Natural killer cell treated with Interleukin-12 subunit alpha and Interleukin-12 subunit beta and Interleukin-15 and Interleukin-18, amount 100 ng/mL, for 72 hours (primary cell): ENCODE results near the gene SDF2L1. TPM values are rescaled to one million over a fixed set of nuclear protein-coding genes. Genes with fewer than 3 reads are reported as not detected.

ENCODE experiments used
- ATAC-seq, 2 donors: fragments of 150-1000 bp; cut with Tn5 transposase in 1 of 2; sonication (Bioruptor Pico), chemical (Tn5 transposase) in 1 of 2; 2 replicates each; pipeline ENCODE4 v1.10.0; 2021
- DNase-seq: peaks from one replicate; pipeline ENCODE4 v3.0.0; 2022; ENCODE audit warnings: low spot score
- H3K27ac Mint-ChIP-seq, 2 donors: 1 replicate in 1 of 2; 2 replicates in 1 of 2; pipeline ENCODE4 v1.8.0; 2022; ENCODE audit warnings: mixed read lengths in 2 of 2, mild to moderate bottlenecking in 1 of 2, moderate library complexity in 1 of 2
- H3K27me3 Mint-ChIP-seq, 2 donors: 1 replicate in 1 of 2; 2 replicates in 1 of 2; pipeline ENCODE4 v1.8.0; 2022; ENCODE audit warnings: mixed read lengths in 2 of 2
- H3K36me3 Mint-ChIP-seq: one replicate; pipeline ENCODE4 v1.8.0; 2022; ENCODE audit warnings: mixed read lengths
- H3K4me1 Mint-ChIP-seq, 2 donors: 1 replicate in 1 of 2; 2 replicates in 1 of 2; pipeline ENCODE4 v1.8.0; 2022; ENCODE audit warnings: low read depth in 2 of 2, mixed read lengths in 2 of 2, mild to moderate bottlenecking in 1 of 2
- H3K4me3 Mint-ChIP-seq: one replicate; pipeline ENCODE4 v1.8.0; 2022; ENCODE audit warnings: mixed read lengths
- H3K9me3 Mint-ChIP-seq: 2 replicates; pipeline ENCODE4 v1.8.0; 2022; ENCODE audit warnings: mixed read lengths
- total RNA-seq, 2 donors: library from RNA; stranded (reverse); gene quantifications; one replicate each; pipeline ENCODE4 v1.2.3, GENCODE V29; 2022

SDF2L1 gene
- total RNA-seq, 2 donors from 2014 or later, result 102 to 127 TPM

- Mint-ChIP-seq H3K9me3 (no peaks in the 10 kb centered on the region), H3K4me1 (peaks cover 25 to 49% of the 10 kb centered on the region in 2 donors)
Measured at GRCh38 chr22:21626073-21626734, 15.9 kb upstream of the SDF2L1 start.

GRCh38 chr22:21626735-21627469 lies 15.2 kb upstream of the SDF2L1 start:
- Mint-ChIP-seq H3K4me1 (peaks cover 25 to 49% of the 10 kb centered on the region in 2 donors), H3K4me3 (peak overlapping the region; percentile 86), H3K27me3 (no peaks in the 10 kb centered on the region), H3K27ac (peak overlapping the region; percentile 58 to 60), H3K36me3 (no peaks in the 10 kb centered on the region), H3K9me3 (no peaks in the 10 kb centered on the region)
- ATAC-seq (no peak), DNase-seq (peak; percentile 35)

More at GRCh38 chr22:21626073-21626734, 15.9 kb upstream of the SDF2L1 start:
- DNase-seq, result peak; percentile 18
- Mint-ChIP-seq H3K4me3 (peak overlapping the region; percentile 48), H3K36me3 (no peaks in the 10 kb centered on the region), H3K27me3 (no peaks in the 10 kb centered on the region), H3K27ac (peak overlapping the region; percentile 58 to 60)
- no peak for ATAC-seq

- Mint-ChIP-seq H3K27ac (peak overlapping the region; percentile 80 to 82), H3K36me3 (no peaks in the 10 kb centered on the region), H3K4me1 (peaks cover 20 to 48% of the 10 kb centered on the region in 2 donors), H3K4me3 (peak overlapping the region; percentile 86), H3K27me3 (no peaks in the 10 kb centered on the region), H3K9me3 (no peaks in the 10 kb centered on the region)
- ATAC-seq, result peak in 1 of 2 donors; percentile 0
- peak; percentile 59 for DNase-seq
Measured at GRCh38 chr22:21628386-21629254, 13.5 kb upstream of the SDF2L1 start.

- ATAC-seq, result peak; percentile 93 to 95
- Mint-ChIP-seq H3K9me3 (no peaks in the 10 kb centered on the region), H3K36me3 (no peaks in the 10 kb centered on the region), H3K27me3 (no peaks in the 10 kb centered on the region), H3K27ac (peak within 1 kb of the TSS; percentile 80 to 82), H3K4me1 (peaks cover 20 to 43% of the 10 kb centered on the region in 2 donors), H3K4me3 (peak within 1 kb of the TSS; percentile 86)
- DNase-seq, result peak; percentile 94
Measured at GRCh38 chr22:21629255-21630149, 12.6 kb upstream of the SDF2L1 start, which contains the start of gene YDJC. YDJC (minus strand) TSS chr22:21630022; CDS start chr22:21630014, 8 bp downstream.

- Mint-ChIP-seq H3K9me3 (no peaks in the 10 kb centered on the region), H3K27ac (peak overlapping the region in 1 of 2 donors; percentile 61), H3K36me3 (no peaks in the 10 kb centered on the region), H3K27me3 (no peaks in the 10 kb centered on the region), H3K4me3 (peak overlapping the region; percentile 65), H3K4me1 (peaks cover 13 to 34% of the 10 kb centered on the region in 2 donors)
- ATAC-seq (no peak), DNase-seq (peak; percentile 31)
Measured at GRCh38 chr22:21631025-21631424, 11.1 kb upstream of the SDF2L1 start.

DNA sequence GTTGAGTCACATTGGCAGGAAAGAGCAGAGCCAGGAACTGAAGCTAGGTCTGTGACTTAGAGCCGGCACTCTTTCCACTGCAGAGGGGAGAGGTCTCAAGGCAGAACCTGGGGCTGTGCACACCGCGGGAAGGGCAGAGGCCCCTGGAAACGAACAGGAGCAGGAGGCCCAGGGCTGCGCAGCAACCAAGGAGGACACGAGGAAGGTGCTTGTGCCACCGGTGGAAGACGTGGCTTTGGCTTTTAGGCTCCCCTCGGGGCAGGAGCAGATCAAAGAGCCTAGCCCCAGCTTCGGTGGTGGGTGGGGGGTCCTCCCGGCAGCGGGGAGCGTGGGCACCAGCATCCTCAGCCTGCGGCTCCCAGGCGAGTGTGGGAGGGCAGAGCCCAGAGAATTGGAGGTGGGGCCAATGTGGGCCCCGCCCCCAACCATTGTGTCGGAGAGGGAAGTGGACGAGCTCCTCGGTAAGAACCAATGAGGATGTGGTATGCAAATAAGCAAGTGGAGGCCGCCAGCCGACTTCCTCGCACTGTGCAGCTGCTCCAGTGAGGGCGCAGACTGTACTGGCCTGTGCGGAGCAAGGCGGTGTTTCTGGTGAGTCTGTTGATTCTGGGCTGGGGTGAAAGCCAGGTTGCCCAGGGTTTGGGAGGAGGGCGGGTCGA lies 9.7 kb upstream of the SDF2L1 start, which contains the start of gene CCDC116:
TSS of gene CCDC116 (plus strand) at position 524 of the 659 bp plus-strand sequence. CDS start 422 bp downstream, outside the sequence.
- no peaks in the 10 kb centered on the region for H3K27me3 Mint-ChIP-seq
- H3K27ac Mint-ChIP-seq, result peak within 1 kb of the TSS in 1 of 2 donors; percentile 61
- no peaks in the 10 kb centered on the region for H3K36me3 Mint-ChIP-seq
- H3K4me1 Mint-ChIP-seq, result peaks cover 8 to 25% of the 10 kb centered on the region in 2 donors
- no peaks in the 10 kb centered on the region for H3K9me3 Mint-ChIP-seq
- peak; percentile 59 to 74 for ATAC-seq
- peak; percentile 76 for DNase-seq
- no peak within 1 kb of the TSS for H3K4me3 Mint-ChIP-seq

DNA sequence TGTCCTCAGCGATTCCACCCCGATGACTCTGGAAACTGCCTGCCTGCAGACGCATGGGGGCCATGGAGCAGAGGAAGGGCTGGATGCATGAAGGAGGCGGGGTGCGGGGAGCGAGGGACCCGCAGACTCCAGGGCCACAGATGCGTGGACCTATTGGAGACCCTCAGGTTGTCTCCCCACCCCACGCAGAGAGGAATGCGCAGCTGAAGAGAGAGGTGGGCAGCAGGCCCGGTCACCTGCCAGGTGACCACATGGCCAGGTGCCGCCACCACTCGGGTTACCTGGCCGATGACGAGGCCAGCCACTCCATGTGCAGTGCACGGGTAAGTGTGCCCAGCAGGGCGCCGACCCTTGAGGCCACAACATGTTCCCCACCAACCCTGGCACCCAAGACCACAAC lies 9.2 kb upstream of the SDF2L1 start:
- H3K27ac Mint-ChIP-seq, result no peak overlapping the region

DNA sequence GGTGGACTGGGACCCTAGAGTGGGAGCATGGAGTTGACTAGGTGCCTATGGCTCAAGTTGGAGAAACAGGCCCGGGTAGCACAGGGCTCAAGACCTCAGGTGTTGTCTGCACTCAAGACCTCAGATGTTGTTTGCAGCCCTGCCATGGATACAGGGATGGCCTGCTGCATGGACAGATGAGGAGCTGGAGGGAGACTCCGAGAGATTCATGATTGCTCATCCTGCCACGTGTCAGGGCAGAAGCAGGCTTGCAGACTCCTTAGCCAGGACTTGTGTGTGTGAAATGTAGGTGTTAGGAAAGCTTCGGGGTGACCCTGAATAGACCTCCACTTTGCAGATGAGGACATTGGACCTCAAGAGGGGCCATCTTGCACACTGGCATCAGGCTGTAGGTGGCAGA lies 8.6 kb upstream of the SDF2L1 start:
- peak; percentile 25 for DNase-seq
- H3K27me3 Mint-ChIP-seq, result no peaks in the 10 kb centered on the region
- no peaks in the 10 kb centered on the region for H3K36me3 Mint-ChIP-seq
- peaks cover under 1 to 16% of the 10 kb centered on the region in 2 donors for H3K4me1 Mint-ChIP-seq
- no peak for ATAC-seq
- H3K27ac Mint-ChIP-seq, result no peak overlapping the region
- H3K9me3 Mint-ChIP-seq, result no peaks in the 10 kb centered on the region
- no peak overlapping the region for H3K4me3 Mint-ChIP-seq

More for the DNA sequence above, 9.2 kb upstream of the SDF2L1 start:
- Mint-ChIP-seq H3K4me3 (no peak overlapping the region), H3K9me3 (no peaks in the 10 kb centered on the region), H3K36me3 (no peaks in the 10 kb centered on the region), H3K4me1 (peaks cover 6 to 21% of the 10 kb centered on the region in 2 donors), H3K27me3 (no peaks in the 10 kb centered on the region)
- peak; percentile 46 for DNase-seq
- no peak for ATAC-seq

GRCh38 chr22:21634081-21634480 lies 8.0 kb upstream of the SDF2L1 start:
- H3K27me3 Mint-ChIP-seq, result no peaks in the 10 kb centered on the region
- DNase-seq, result no peak
- no peak for ATAC-seq
- H3K4me3 Mint-ChIP-seq, result no peak overlapping the region
- no peaks in the 10 kb centered on the region for H3K36me3 Mint-ChIP-seq
- peaks cover 0 to 16% of the 10 kb centered on the region in 2 donors for H3K4me1 Mint-ChIP-seq
- H3K9me3 Mint-ChIP-seq, result no peaks in the 10 kb centered on the region
- H3K27ac Mint-ChIP-seq, result no peak overlapping the region

DNA sequence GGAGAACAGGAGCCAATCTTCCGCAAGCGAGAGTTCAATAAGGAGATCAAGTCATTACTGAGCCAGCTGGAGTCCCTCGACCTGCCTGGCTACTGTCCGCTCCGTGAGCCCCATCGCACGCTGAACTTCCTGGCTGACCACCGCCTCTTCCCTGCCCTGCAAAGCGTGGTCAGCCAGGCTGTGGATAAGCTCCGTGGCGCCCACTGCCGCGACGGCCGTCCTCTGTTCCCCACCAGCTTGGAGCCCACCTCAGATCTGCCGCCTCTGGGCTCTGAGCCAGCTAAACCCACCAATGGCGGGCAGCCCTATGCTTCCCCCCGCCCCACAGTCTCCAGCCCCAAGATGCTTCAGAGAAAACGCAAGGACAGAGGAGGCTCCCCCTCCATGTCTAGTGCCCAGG lies 7.3 kb upstream of the SDF2L1 start:
- H3K36me3 Mint-ChIP-seq, result no peaks in the 10 kb centered on the region
- ATAC-seq (no peak), DNase-seq (peak; percentile 31)
- no peak overlapping the region for H3K4me3 Mint-ChIP-seq
- no peaks in the 10 kb centered on the region for H3K27me3 Mint-ChIP-seq
- no peaks in the 10 kb centered on the region for H3K9me3 Mint-ChIP-seq
- H3K4me1 Mint-ChIP-seq, result peaks cover 0 to 16% of the 10 kb centered on the region in 2 donors
- H3K27ac Mint-ChIP-seq, result no peak overlapping the region

- H3K4me1 Mint-ChIP-seq, result peaks cover 0 to 16% of the 10 kb centered on the region in 2 donors
- DNase-seq, result no peak
- H3K36me3 Mint-ChIP-seq, result no peaks in the 10 kb centered on the region
- no peaks in the 10 kb centered on the region for H3K9me3 Mint-ChIP-seq
- H3K27me3 Mint-ChIP-seq, result no peaks in the 10 kb centered on the region
- no peak overlapping the region for H3K27ac Mint-ChIP-seq
- no peak overlapping the region for H3K4me3 Mint-ChIP-seq
- ATAC-seq, result no peak
Measured at GRCh38 chr22:21635771-21636510, 6.2 kb upstream of the SDF2L1 start.
